ENCODE data around the gene PPP4R1. TPM values are rescaled to one million over a fixed set of nuclear protein-coding genes. Genes with fewer than 3 reads are reported as not detected.

The PPP4R1 gene
- total RNA-seq, 1 experiment from 2014 or later = 74.5 TPM

DNA sequence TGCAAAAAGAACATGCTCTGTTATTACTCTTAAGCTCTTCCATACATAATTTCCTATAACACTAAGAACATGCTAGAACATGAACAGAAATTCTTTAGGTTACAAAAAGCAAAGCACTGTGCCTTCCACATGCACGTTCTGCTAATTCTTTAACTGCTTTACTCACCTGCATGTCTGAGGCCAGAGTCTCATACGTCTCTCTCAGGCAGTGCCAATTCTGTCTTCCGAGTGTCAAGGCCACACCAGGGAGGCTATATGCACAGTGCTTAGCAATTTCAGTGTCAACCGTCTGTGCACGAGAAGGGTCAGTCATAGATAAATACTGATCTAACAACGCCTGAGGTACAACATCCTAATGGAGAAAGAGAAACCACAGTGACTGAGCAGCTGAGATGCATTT, 55.1 kb downstream of the PPP4R1 start:
- in situ Hi-C loops (cut with HindIII; ENCODE audit: low sequenced_read_pairs) = no loop called here
- no peak for DNase-seq (ENCODE audit: low spot score)

DNA sequence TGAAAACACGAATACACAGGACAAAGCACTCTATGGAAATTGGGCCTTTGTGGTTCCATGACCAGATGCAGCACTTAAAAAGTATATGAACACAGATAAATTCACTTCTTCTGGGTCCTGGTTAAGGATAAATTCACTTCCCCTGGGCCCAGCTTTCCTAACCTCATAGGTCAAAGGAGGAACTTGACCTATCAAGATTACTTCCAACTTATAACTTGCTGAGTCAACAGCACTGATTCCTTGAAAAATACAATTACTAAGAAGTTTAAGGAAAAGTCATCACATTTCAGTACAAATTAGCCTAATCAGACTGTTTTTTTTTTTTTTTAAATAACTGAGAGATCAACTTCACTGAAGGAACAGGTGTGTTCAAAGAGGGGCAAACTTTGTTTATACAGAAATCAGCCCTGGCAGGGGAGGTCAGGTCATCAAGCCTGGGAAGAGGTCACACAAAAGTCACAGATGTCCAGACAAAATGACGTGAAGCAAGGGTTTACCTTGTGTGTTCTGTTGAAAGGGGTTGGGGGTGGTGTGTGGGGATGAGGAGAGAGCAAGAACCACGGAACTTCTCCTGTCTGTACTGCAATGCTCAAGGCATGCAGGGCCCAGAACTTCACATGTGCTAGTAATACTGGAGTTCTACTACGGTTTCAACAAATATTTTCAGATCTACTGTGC, 55.8 kb downstream of the PPP4R1 start:
- no peak for DNase-seq (ENCODE audit: low spot score)
- in situ Hi-C loops (cut with HindIII; ENCODE audit: low sequenced_read_pairs) = no loop called here

DNA sequence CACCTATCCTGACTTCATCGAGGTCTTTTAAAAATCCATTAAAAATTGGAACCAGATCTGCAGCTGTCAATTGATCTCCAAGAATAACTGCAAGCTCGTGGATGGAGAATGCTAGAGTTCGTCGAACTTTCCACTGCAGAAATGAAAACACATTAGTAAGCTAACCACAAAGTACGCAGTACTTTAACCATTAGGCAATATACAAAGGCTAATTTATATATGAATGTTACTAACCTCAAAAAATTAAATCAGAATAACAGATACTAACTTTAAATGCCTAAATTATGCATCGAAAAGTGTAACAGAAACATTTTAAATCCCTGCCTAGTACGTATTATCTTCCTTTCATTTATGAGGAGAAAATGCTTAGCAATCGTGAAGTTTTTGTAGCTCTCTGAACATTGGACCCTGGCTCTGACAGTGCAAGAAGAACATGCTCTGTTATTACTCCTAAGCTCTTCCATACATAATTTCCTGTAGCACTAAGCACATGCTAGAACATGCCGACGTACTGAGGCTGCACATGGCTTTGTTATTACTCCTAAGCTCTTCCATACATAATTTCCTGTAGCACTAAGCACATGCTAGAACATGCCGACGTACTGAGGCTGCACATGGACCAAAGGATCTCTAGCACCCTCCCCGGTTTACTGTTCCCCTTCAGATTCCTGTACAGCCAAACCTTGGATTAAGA, 57.0 kb downstream of the PPP4R1 start:
- in situ Hi-C loops (cut with HindIII; ENCODE audit: low sequenced_read_pairs) = no loop called here
- DNase-seq (ENCODE audit: low spot score) = no peak

DNA sequence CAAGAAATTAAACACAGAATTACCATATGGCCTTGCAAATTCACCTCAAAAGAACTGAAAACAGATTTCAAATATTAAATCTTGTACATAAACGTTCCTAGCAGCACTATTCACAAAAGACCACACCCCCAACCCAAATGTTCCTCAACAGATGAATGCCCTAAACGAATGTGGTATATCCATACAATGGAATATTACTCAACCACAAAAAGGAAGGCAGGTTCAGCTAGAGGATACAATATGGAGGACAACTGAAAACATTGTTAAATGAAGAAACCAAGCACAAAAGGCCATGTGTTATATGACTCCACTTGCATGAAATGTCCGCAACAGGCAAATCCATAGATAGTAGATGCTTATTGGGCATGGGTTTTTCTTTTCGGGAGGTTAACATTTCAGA, 61.7 kb downstream of the PPP4R1 start:
- no peak for DNase-seq (ENCODE audit: low spot score)
- in situ Hi-C loops (cut with HindIII; ENCODE audit: low sequenced_read_pairs) = no loop called here

DNA sequence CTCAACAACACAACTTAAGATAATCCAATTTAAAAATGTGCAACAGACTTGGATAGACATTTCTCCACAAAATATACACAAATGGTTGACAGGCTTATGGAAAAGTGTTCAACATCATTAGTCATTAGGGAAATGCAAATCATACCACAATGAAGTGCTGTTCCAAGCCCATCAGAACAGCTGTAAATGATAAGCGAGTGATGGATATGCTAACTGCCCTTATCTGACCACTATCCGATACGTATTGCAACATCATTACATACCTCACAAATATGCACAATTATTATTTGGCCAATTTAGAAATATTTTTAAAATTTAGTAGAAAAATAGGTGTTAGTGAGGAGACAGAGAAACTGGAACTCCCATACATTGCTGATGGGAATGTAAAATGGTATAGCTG, 62.2 kb downstream of the PPP4R1 start:
- DNase-seq (ENCODE audit: low spot score) = no peak
- in situ Hi-C loops (cut with HindIII; ENCODE audit: low sequenced_read_pairs) = no loop called here

DNA sequence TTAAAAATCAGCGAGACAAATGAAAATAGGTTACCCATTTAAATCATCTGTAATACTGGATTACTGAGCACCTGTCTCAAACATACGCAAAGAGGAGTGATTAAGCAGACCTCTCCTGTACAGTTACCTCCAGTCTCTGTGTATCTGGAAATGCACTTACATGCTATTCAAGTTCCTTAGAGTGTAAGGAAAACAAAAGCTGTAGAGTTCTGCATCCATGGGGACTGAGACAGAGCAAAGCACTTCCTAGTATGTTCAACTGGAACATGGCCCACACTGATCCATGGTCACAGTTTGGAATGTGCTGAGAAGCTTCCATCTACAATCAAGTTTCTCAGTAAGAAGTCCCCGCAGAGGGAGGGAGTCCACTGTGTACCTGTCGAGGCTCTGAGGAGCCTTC, 63.9 kb downstream of the PPP4R1 start:
- in situ Hi-C loops (cut with HindIII; ENCODE audit: low sequenced_read_pairs) = no loop called here
- DNase-seq (ENCODE audit: low spot score) = no peak

DNA sequence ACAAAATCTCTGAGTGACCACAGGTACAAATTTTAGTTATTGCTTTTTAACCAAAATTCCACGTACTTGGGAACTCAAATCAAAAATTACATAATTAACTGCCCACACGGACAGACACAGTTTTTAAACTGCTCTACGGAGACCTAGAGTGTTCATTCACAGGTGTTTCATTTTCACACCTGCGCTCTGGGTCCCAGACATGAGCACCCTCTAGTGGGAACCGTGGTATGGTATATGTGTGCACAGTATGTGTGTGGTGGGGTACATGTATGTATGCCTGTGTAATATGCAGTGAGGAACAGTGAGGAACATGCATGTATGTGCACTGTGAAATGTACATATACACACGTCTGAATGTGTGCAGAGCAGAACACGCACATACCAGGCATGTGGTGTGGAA, 65.0 kb downstream of the PPP4R1 start:
- in situ Hi-C loops (cut with HindIII; ENCODE audit: low sequenced_read_pairs) = no loop called here
- DNase-seq (ENCODE audit: low spot score) = peak; percentile 24

DNA sequence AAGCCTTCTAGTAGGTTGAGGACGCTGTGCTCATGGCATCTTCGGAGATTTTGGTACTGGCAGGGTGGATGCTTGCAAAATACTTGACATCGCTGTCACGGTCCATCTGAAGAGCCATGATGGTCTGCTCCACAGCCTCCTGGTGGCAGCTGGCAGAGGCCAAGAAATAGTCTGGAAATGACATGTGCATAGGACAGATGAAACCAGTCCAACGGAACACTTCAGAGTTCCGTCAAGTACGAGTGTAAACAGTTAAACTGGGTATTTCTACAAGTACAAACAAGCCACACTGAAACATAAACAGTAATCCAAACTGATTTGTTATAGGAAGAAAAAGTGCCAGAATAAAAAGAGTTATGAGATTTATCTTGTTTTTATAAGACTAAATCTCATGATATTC, 66.6 kb downstream of the PPP4R1 start:
- no peak for DNase-seq (ENCODE audit: low spot score)
- in situ Hi-C loops (cut with HindIII; ENCODE audit: low sequenced_read_pairs) = no loop called here

DNA sequence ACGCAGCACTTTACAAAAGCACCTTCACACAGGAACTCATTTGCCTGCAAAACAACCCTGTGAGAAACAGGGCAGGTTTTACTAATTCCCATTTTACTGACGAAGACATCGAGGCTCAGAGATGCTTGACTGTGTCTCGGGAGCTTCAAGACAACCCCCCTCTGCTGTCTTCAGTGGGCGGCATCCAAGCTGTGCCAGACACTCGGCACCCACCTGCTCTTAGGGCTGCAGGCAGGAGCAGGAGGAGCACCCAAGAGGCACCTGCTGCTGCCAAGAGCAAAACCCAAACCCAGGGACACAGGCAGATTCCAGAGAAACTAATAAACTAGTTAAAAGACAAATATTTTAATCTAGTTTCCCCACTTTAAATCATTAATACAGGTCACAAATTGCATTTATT, 67.9 kb downstream of the PPP4R1 start:
- in situ Hi-C loops (cut with HindIII; ENCODE audit: low sequenced_read_pairs) = no loop called here
- no peak for DNase-seq (ENCODE audit: low spot score)

DNA sequence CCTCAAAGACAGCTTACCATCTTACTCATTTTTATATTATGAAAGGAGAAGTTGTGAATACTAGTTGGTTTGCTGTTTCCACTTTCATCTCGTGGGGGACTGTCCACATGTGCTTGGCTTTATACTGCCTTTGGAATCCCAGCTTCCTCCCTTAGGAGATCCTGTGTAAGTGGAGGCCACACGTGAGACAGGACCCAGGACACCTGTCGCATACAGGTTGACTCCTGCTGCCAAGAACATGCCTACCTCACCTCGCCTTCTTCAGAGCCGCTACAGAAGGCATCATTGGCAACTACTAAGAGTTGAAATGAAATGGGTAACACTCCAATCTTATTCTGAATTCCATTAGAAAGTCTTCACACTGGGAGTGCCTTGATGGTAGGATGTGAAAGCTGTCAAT, 69.3 kb downstream of the PPP4R1 start:
- in situ Hi-C loops (cut with HindIII; ENCODE audit: low sequenced_read_pairs) = no loop called here
- DNase-seq (ENCODE audit: low spot score) = no peak

DNA sequence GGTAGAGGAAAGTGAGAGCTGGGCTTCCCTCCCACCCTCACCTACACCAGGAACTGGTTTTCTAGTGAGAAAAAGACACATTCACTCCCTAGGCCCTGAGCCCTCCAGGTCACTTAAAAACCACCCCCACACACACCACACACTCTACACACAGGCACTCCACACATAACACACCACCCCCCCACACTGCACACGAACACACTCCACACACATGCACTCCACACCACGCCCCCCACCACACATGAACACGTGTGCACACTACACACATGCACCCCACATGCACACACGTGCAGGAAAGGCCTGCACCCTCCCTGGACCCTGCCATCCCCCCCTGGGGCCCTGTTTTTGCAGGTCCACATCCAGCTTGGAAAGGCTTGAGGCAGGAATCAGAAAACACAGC, 71.4 kb downstream of the PPP4R1 start:
- DNase-seq (ENCODE audit: low spot score) = no peak
- in situ Hi-C loops (cut with HindIII; ENCODE audit: low sequenced_read_pairs) = no loop called here

DNA sequence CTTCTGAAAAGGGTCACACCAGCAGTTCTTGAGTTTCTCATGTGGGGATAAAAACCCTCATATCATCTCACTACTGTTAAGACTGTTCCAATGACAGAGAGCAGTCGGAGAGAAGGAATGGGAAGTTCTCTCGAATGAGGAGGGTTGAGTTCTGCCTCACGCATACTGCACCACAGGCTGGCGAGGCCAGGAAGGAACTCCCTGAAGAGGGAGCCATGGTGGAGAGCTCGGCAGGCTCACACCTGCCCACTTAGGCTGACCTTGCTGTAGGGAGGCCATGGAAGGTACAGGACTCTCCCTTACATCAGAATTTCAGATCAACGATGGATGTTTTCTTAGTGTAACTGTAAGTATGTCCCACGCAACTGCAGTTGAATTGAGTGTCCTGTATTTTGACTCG, 74.4 kb downstream of the PPP4R1 start:
- in situ Hi-C loops (cut with HindIII; ENCODE audit: low sequenced_read_pairs) = no loop called here
- no peak for DNase-seq (ENCODE audit: low spot score)

DNA sequence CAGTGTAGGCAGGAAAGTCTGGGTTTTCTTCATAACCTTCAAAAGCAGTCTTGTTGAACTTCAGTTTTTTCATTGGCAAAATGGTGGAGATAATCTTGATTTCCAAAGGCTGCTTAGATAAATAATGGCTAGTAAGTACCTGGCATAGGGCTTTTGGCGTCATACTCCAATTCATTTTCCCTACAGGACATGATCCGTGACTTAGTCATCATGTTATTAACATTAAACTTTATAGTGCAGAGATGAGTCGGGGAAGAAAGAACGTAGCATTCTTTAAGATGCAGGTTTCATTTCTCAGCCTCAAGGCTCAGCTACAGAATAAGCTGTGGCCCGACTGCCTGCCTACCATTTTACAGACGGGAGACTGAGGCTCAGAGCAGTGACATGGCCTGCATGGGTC, 75.1 kb downstream of the PPP4R1 start:
- in situ Hi-C loops (cut with HindIII; ENCODE audit: low sequenced_read_pairs) = no loop called here
- no peak for DNase-seq (ENCODE audit: low spot score)

DNA sequence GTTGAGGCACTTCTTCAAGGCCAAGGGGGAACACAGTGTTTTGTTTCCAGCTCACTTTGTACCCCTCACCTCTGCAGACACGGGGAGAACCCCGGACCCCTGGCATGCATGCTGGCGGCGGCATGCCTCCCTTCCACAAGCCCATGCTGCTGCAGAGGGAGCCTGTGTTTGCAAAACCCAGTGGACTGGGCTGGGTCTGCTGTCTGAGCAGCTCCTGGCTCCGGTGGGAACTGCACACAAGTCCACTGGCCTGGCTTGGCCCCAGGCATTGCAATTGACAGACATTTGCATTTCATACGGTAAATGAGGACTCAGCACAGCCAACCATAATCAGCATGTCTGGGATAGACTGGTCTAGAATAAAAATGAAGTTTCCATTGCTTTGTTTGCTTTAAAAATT, 76.7 kb downstream of the PPP4R1 start:
- in situ Hi-C loops (cut with HindIII; ENCODE audit: low sequenced_read_pairs) = no loop called here
- no peak for DNase-seq (ENCODE audit: low spot score)

DNA sequence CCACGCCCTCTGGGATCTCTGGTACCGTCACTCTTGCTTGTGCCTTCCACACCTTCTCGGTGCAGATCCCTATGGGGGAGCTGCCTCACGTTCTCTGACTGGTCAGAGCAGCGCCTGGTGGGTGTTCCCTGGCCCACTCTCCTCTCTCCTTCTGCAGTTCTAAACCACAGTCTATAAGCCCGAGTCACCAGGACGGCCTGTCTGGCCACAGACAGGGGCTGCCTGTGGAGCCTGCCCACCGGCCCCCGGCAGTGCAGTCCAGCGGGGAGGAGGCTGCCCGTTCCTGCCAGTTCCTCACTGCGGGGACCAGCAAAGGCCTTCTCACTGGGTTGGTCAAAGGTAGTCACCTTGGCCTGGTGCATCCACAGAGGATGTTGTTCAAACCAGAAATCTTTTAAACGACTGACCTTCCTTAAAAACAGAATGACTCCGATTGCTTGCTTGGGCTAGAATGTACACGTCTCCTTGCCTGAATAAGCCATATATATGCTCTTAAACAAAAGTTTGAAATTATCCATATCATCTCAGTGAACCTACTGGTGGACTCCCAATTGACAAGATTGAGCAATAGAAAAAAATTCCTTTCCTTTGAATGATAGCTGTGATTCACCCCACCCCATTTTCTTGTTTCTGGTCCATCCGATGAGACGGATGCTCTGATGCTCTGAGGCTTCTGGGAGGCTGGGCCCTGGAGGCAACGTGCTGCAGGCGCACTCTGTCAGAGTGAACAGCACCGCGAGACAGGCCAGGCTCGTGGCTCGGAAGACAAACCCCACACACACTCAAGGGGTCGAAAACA, 77.8 kb downstream of the PPP4R1 start:
- no peak for DNase-seq (ENCODE audit: low spot score)
- in situ Hi-C loops (cut with HindIII; ENCODE audit: low sequenced_read_pairs) = no loop called here

DNA sequence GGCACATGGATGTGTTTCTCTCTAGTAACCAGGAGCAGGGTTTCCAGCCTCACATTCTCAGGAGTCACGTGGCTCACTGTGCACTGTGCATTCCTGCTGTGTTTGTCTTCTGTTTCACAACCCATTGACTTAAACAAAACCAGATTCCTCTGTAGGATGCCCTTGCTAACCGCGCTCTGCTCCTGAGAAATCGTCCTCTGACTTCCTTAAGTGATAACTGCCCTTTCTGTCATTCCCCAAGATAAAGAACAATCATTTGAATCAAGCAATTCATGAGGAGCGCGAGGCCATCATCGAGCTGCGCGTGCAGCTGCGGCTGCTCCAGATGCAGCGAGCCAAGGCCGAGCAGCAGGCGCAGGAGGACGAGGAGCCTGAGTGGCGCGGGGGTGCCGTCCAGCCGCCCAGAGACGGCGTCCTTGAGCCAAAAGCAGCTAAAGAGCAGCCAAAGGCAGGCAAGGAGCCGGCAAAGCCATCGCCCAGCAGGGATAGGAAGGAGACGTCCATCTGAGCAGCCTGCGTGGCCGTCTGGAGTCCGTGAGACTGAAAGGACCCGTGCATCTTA, 78.8 kb downstream of the PPP4R1 start:
- in situ Hi-C loops (cut with HindIII; ENCODE audit: low sequenced_read_pairs) = no loop called here
- DNase-seq (ENCODE audit: low spot score) = peak; percentile 60

DNA sequence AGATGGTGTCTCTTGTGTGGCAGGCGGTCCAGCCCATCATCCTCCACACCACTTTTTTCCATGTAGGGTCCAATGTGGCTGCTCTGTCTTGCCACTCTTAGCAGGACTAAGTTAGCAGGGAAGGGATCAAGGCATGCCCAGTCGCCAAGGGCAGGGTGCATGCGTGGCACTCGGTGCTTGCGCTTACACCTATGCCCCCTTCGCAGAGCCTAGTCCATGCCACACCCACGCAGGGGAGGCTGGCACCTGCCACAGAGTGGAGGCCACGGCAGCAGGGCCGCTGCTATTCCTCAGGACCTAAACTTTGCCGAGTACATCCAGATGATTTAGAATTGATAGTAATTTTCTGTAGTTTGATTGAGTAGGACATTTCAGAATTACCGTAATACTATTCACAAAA, 79.5 kb downstream of the PPP4R1 start:
- in situ Hi-C loops (cut with HindIII; ENCODE audit: low sequenced_read_pairs) = no loop called here
- no peak for DNase-seq (ENCODE audit: low spot score)

DNA sequence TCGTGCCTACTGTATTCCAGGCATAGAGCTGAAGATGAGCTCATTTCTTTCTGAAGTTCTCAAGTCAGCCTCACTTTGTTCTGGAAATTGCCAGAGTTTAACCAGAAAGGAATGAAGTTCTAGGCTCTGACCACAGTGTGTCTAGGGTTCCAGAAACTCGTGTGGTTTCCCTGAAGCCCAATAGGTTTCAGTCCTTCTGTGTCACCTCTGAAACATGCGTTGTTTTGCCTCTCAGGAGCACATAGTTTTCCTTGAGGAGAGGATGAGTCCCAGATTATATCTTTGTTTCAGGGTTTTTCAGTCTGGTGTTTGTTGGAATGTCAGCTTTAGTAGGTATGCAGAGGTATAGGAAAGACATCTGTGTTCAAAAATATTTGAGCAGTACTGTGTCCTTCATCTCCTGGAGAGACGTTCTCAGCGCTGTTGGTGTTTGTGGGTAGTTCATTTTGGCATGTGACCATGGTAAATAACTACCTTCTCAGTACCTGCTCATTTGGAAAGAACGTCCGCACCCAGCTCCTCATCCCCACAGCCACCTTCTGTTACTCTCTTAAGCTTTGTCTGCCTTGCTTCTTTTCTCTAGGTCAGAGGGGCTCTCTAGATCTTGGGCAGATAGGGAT, 82.5 kb downstream of the PPP4R1 start:
- in situ Hi-C loops (cut with HindIII; ENCODE audit: low sequenced_read_pairs) = no loop called here
- DNase-seq (ENCODE audit: low spot score) = no peak

DNA sequence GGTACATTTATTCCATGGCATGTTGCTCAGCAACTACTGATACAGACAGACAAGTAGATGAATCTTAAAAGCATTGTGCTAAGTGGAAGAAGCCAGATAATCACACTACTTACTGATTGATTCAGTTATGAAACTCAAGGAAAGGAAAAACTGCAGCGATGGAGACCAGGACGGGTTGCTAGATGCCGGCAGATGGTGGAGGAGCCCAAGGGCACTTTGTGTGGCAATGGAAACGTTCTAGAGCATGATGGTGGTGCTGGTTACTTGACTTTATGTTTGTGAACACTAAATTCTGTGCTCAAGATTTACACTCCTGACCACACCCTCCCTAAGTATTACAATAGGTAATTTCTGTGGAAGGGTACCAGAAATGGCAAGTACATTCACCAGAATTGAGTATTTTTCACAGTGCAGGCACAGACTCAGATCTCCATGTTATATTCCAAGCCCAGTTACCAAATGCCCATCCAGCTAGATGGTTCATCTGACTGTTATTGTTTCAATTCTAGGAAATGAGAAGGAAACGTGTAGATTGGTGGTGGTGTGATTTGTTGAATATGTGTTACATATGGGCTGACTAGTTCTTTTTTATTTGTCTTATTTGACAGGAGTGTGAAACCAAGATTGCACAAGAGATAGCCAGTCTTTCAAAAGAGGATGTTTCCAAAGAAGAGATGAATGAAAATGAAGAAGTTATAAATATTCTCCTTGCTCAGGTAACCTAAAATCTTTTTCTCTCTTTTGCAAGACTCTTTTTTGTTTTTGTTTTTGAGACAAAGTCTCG, 83.9 kb downstream of the PPP4R1 start:
- no peak for DNase-seq (ENCODE audit: low spot score)
- in situ Hi-C loops (cut with HindIII; ENCODE audit: low sequenced_read_pairs) = no loop called here
